HG03097 (cell line): Measurements from ENCODE around the gene YLPM1.

Experiments used
- ATAC-seq: cut with Tn5 transposase; IDR thresholded peaks from one replicate; pipeline ENCODE4 v1.9.1; 2021; ENCODE audit not compliant: unreplicated experiment, low FRiP score

Gene YLPM1

DNA sequence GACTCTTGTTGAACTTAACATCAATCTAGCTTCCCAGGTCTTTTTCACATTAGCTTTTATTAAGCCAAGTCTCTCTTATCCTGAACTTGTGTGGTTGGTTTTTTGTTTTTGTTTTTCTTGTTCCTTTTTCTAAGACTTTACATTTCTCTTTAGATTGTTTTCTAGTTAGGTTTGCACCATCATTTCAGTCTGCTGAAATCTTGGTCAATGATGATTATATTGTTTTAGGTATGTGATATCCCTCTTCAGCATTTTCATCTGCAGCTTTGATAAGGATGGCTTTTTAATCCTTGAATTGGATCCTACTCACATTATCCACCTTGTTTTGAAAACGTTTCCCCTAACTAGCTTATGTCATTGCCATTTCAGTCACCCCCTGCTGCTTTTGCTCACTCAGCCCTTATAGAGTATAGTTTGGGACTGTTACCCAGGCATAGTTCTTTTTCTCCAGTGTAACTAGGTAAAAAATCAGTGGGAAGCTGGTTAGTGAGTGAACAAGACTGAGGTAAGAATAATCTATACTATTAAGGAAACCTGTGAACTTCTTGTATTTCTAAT, 22.0 kb downstream of the YLPM1 start:
- no peak for ATAC-seq

DNA sequence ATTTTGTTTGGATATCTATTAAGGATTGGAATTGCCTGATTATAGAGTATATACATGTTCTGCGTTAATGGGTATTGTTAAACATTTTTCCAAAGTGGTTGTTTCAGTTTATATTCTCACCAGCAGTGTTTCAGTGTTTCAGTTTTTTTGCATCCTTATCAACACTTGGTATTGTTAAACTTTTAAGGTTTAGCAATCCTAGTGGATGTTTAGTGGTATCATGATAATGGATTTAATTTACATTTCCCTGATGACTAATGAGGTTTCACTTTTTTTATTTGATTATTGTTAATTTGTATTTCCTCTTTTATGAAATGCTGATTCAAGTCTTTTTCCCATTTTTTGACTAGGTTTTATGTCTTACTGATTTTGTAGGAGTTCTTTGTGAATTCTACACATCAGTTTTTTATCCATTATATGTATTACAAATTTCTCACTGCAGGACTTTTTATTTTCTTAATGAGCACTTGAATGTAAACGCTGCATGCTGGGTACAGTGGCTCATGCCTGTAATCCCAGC, 23.7 kb downstream of the YLPM1 start:
- ATAC-seq: no peak

DNA sequence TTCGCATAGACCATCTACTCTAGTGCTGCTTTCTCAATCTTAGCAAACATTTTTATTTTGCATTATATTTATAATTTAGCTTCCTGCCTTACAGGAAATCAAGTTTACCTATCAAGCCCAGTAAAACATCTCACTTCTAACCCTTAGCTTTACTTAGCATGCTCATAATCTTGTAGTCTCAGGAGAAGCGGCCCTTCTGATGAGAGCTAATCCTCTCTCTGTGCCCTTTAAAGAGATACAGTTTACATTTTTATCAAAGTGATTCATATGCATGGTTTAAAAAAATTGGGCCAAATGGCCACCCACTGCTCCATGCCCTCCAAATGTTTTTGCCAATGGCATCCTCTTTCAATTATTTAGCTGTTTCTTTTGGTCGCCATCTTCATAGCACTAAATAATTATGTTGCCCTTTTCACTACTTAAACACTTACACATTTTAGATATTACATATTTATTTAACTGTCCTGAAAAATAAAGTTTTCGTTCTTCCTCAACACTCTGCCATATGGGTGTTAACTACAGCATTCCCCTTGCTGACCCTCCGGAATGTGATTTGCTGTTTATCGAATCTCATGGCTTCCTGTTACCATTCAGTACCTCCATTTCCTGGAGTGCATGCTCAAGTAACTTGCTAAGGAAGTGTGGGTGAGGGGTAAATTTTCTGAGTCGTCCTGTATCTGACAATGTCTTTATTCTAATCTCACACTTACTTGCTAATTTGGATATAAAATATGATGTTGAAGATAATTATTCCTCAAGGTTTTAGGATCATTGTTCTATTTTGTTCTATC, 29.3 kb downstream of the YLPM1 start:
- no peak for ATAC-seq

DNA sequence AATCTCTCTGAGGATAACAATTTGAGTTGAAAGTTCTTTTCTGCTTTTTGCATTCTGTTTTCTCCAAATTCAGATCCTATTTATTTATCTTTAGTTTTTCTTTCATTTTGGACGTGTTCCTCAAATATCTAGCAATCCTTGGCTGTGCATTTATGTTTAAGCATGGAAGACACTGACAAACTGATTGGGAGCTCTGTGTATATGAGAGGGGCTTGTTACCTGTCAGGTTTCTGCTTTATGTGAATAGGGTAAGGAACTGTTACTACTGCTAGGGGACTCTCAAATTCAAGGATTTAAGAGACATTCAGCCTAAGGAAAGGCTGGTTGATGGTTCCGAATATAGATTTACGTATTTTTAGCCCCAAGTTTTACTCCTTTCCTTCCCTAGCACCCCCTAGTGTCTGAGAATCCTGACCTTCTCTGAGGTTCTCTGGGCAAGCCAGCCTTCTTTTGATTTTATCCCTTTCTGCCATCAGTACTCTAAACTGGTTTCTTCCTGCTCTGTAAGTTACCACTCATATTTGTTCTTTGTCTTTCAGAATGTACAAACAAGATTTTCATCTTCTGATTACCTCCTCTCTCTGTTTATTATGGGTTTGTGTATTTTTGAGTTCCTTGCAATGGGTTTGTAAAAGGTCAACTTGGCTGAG, 30.5 kb downstream of the YLPM1 start:
- ATAC-seq: no peak

DNA sequence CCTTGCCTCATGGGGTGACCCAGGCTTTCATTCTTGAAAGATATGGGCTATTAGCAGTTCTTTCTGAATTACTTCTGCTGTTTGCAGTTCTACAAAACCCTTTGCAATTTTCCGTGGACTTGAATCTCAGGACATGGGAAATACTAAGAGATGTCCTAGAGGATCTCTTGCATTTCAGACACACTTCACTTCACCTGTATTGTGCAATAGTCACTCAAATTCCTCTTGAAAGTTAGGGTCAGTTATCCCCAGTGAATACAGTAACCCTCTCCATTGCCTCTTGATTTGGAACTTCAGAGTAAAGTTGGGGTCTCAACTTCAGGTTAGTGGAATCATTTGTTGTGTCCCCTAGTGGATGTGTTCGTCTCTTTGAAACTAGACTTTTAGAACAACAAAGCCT, 31.8 kb downstream of the YLPM1 start:
- no peak for ATAC-seq

DNA sequence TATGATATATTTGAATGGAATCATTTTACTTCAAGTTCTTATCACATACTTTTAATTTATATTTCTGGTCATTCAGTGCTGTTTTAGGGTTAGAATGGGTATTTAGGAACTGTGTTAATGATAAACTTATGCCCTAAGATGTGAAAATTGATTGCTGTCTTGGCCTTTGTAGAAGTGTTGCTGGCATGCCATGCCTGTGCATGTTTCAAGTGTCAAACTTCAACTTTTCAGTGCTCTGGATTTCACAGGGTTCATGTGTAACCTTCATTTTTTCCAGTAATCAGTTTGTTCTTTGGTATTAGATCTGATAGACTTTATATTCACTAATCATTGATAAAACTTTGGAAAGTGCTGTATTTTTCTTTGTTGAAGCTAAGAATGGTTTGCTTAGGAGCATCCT, 36.6 kb downstream of the YLPM1 start:
- no peak for ATAC-seq

DNA sequence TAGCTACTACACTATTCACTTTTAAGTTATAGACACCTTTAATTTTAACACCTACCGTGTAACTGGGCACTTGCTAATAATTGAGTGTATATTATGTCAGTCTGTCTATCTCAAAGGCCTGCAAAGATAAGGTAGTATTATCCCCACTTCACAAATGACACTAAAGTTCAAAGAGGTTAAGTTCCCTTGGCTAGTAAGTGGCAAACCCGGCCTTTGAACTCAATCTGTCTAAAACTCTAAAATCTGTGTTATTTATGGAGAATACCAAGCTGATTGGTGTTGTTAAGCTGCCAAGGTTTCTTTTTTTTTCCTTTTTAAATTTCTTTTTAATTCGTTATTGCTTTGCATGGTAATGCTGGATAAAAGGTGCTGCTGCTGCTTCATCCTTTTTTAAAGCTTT, 37.7 kb downstream of the YLPM1 start:
- ATAC-seq: no peak

DNA sequence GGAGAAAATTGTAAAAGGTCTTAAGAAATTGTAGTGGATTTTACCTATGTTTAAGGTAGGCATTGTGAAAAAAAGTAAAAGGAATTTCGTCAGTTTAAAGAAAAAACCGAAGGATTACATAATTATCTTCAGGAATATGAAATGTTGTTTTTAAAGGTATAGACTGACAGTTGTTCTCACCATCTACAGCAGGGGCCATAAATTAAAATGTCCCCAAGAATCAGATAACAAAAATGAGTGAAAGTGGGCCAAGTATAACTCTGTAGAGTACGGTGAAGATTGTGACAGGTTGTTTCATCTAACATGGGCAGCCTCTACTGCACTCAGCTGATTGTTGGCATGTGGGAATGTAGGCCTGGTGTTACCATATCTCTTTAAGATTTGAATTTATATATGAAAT, 38.3 kb downstream of the YLPM1 start:
- ATAC-seq: no peak

DNA sequence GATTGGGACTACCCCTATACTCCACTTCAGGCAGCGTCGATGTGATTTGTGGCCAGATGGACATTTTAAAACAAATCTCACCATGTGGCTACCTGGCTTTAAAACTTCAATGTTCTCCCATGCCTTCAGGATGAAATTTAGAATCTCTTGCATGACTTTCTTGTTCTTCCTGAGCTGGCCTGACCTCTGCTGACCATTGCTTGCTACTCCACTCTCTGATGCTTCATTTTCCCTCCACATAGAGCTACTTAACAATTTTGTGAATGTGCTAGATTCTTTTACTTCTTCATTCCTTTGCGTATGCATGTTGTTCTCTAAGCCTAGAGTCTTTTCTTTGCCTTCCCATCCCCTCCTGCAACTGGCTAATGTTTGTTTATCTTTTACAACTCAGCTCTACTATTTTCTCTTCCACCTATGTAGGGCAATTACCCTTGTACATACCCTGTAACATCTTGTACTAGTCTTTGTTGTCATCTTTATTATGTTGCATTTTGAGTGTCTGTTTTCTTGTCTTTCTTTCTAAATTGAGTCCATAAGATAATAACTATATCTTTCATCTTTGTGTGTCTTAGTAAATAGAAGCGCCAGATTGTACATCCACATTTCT, 41.2 kb downstream of the YLPM1 start:
- ATAC-seq: no peak

DNA sequence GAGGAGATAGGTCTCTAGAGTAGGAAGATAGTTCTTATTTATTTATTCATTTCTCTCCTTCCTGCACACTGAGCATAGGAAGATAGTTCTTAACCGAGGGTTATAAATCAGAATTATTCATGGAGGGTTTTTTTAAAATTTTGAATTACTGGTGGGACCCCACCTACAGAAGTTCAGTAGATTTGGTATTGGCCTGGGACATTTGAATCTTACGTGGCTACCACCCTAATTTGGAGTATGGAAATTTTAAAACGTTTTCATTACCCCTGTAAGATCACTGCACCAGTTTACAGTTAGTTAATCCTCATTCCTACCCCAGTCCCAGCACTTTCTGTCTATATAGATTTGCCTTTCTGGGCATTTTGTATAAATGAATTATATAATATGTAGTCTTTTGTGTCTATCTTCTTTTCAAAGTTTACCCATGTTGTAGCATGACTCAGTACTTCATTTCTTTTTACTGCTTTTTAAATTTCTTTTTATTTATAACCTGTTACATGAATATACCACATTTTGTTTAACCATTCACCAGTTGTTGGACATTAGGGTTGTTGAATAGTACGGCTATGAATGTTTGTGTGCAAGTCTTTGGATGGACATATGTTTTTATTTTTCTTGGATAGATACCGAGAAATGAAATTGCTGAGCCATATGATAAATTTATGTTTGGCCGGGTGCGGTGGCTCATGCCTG, 44.9 kb downstream of the YLPM1 start:
- ATAC-seq: no peak

DNA sequence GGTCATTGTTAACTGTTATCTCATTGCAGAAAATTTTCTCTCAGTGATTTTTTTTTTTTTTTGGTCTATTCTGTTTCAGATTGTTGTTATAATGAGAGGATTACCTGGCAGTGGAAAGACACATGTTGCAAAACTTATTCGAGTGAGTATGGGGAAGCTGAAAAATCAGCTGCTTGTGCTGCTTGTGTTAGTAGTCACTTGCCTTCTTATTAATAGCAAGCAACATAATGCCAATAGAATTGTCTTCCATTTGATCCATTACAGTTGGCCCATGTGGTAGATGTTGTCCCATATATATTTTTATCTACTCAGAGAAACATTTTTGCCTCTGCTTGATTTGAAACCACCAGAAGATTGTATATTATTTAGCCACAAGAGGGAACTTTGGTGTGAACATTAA, 53.0 kb downstream of the YLPM1 start:
- no peak for ATAC-seq

DNA sequence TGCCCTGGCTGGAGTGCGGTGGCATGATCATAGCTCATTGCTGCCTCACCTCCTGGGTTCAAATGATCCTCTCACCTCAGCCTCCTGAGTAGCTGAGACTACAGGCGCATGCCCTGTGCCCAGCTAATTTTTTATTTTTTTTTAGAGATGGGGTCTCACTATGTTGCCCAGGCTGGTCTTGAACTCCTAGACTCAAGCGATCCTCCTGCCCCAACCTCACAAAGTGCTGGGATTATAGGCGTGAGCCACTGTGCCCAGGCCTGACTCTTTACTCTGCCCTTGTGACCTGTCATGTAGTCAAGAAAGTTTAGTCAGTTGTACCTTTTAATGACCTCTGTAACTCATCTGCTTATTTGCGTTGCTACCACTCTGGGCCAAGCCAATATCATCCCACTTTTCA, 57.2 kb downstream of the YLPM1 start:
- ATAC-seq: no peak

DNA sequence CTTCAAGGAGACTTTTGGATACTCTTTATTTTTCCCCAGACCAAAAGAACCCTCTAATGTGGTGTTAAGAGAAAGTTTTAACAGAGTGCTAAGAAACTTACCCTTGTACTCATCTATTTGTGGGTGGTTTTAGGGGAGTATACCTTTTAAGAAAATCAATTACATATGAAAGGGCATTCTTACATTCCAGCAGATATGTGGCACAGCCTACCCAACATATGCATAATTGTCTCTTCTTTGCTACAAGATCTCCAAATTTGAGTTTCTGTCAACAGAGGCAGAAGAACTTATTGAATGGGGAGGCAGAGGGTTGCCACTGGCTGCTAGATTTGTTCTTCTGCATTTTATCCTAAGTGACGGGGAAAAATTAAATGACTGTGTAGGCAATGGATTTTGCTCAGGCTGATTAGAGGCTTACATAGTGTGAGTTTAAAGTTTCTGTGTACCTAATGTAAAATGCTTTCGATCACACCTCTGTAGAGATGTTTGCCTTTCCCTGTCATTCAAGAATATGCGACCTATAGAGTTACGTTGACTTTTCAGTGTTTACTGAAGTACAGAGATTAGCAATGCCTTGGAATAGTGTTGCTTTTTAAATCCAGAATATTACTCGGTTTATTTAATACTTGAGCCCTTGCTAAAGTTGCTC, 58.3 kb downstream of the YLPM1 start:
- ATAC-seq: no peak

DNA sequence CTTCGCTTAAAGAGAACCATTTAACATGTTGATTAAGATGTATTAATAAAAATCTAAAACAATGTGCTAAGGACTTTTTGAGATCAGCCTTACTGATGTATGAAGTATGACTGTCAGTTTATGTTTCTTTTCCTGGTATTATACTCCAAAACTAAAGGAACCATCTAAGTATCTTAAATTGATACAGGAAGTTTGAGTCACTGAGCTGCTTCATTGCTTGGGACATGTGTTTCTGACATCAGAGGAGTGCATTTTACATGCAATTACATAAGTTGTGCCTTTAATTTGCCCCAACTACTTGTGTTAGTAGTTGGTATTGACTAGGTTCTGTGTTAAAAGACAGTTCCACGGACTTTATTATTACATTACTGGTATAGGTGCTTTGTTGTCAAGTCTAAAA, 61.9 kb downstream of the YLPM1 start:
- no peak for ATAC-seq

DNA sequence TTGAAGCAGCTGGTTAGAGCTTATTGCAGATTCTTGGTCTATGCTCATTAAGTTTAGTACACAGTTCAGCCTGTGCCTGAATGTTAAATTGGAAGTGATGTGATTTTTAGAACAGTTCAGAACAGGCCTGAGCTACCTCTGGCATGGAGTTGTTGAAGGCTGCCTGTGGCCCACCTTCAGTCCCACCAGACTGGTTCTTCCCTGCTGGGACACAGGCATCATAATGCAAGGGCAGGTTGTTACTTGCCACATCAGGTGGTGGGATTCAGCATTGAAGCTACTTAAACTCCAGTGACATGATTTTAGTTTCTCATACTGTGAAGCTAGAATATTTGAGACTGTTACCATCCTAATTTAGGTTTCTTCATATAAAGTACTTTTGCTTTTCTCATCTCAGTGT, 63.5 kb downstream of the YLPM1 start:
- no peak for ATAC-seq

DNA sequence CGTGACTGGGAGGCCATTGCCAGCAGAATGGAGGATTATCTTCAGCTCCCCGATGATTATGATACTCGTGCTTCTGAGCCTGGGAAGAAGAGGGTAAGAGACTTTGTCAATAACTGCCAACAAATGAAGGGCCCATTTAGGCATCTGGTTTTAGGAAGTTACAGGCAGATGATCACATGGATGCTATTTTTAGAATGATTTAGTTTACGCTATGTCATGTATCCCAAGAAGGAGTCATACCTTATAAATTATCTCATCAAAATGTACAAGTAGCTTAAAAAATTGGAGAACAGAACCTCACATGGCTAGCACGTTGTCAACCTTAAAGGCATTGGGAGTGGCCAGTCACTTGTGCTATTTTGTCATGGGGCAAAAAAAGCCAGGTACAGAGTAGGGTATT, 66.1 kb downstream of the YLPM1 start:
- no peak for ATAC-seq

DNA sequence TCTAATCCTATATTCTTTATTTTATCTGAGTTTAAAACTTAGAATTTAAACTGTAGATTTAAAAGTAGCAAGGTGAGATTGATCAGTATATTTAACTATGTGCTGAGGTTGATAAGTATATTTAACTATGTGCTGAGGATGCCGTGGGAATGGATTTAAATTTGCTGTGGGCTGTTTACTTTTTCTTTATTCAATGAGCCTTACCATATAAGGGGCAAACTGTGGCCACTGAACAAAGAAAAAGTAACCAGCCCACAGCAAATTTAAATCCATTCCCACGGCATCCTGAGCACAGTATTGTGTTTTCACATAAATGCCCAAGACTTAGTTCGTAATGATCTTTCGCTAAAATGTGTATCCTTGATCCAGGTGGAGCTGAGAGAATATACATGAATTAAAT, 69.7 kb downstream of the YLPM1 start:
- ATAC-seq: no peak

DNA sequence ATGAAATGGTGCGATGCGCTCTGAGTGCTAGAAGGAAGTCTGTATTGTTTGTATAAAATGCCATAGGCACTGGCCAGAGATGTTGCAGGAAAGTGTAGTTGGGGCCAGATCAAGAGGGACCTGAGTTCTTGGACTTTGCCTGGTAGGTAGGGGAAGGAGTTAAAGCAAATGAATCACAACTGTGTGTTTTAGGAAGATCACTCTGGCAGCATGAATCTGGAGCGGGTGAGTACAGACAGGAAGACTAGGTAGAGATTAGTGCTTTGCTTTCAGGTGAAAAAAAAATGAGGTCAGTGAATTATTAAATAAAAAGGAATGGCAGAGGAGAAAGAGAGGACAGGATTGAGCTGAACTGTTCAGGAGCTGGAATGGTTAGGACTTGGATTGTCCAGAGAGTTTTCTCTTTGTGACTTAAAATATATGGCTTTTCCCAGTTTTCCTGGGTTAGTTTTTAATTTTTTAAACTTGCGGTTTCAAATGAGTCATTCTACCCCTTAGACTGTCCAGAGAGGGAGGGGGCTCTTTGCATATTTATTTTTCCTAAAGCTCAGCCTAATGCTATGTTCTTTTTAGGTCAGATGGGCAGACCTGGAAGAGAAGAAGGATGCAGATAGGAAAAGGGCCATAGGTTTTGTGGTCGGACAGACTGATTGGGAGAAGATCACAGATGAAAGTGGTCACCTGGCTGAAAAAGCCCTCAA, 71.7 kb downstream of the YLPM1 start:
- no peak for ATAC-seq

DNA sequence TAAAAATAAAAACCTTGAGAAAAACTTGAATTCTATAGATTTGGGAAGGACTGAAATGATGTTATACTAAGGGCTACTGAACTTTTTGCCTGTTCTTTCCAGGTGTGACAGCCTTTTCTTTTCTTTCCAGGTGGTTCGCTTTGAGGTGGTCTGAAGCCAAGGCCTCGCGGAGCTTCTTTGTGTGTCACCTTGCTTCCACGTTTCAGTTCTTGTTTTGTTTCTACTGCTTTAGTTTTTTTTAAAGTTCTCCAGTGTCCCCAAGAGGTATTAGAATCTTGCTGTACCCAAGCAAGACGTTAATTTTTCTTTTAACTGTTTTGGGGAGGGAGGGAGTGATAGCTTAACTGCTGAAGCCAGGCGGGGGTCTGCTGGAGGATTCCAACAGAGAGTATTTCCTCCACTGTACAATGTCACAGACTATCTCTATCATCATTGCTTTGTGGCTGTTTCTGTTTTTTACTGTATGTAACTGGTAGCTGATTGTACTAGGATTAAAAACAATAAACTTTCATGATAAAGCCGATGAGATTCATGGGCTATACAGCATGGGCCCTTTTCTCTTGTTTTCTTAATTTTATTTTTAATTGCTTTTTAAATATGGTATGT, 72.6 kb downstream of the YLPM1 start:
- no peak for ATAC-seq
